Measurements from ENCODE around the gene PGAM1.

- TF ChIP-seq GATA2 (IDR thresholded peaks at IDR 0.05; ENCODE audit: low read depth, low read length): no peak
- no peak for TF ChIP-seq GATA3 (IDR thresholded peaks at IDR 0.05; ENCODE audit: low read depth, low read length)
Measured at GRCh38 chr10:97459933-97460332, 33.9 kb downstream of the PGAM1 start.

All from SH-SY5Y (cell line).